Peyer's patch (tissue), 4 donors: ENCODE data around the gene MICAL3.

ENCODE experiments used
- CTCF ChIP-seq, 6 experiments: fragments of 450-650 bp in 4 of 6; fragments of 200-600 bp in 2 of 6; sonication (generic) in 1 of 6; IDR thresholded peaks; one replicate each; pipeline ENCODE4 v1.5.1; 2017 to 2019; ENCODE audit warnings: antibody characterized with exemption in 6 of 6, mild to moderate bottlenecking in 3 of 6, moderate library complexity in 1 of 6
- POLR2A ChIP-seq, 2 donors: fragments of 450-650 bp; IDR thresholded peaks; one replicate each; pipeline ENCODE4 v1.5.1; 2017; ENCODE audit warnings: antibody characterized with exemption in 2 of 2, mild to moderate bottlenecking in 2 of 2, moderate library complexity in 2 of 2

DNA sequence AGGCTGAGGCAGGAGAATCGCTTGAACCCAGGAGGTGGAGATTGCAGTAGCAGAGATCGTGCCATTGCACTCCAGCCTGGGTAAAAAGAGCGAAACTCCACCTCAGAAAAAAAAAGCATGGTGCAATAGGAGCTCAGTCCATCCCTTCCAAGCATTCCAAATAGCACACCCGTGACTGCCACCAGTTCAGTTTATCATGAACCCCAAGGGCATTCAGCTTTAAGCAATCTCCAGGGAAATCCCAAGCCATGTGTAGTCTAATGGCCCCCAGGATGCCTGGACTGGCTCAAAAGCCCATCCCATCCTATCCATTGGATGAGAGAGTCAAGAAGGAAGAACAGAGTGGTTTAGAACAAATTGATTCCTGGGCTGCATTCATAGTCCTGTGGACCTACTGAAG is 16.2 kb downstream of the MICAL3 start:
- no peak for TF ChIP-seq CTCF (IDR thresholded peaks at IDR 0.05)
- no peak for TF ChIP-seq POLR2A (IDR thresholded peaks at IDR 0.05)
